RWPE2 (cell line): ENCODE measurements around the gene CNTN1.

ENCODE experiments used
- ATAC-seq: fragments of 200-7000 bp; cut with Tn5 transposase; 3 replicates; pipeline ENCODE4 v1.9.1; 2021; ENCODE audit warnings: low read depth
- DNase-seq: peaks from one replicate; pipeline ENCODE4 v3.0.0-alpha.2; 2020; ENCODE audit warnings: low spot score
- H3K27ac ChIP-seq: fragments of 450-650 bp; 2 replicates; pipeline ENCODE4 v1.5.1; 2017; ENCODE audit warnings: mild to moderate bottlenecking; ENCODE audit not compliant: poor library complexity, severe bottlenecking
- H3K27me3 ChIP-seq: fragments of 250-450 bp; sonication (Bioruptor Pico); 2 replicates; pipeline ENCODE4 v1.5.1; 2021; ENCODE audit warnings: mild to moderate bottlenecking, moderate library complexity; ENCODE audit not compliant: insufficient read depth, poor library complexity, severe bottlenecking
- H3K36me3 ChIP-seq: fragments of 250-450 bp; sonication (Bioruptor Pico); 2 replicates; pipeline ENCODE4 v1.5.1; 2020; ENCODE audit warnings: low read depth, mild to moderate bottlenecking, moderate library complexity
- H3K4me1 ChIP-seq: fragments of 250-450 bp; sonication (Bioruptor Pico); 2 replicates; pipeline ENCODE4 v1.5.1; 2021; ENCODE audit warnings: mild to moderate bottlenecking, moderate library complexity; ENCODE audit not compliant: insufficient read depth, poor library complexity, severe bottlenecking
- H3K4me3 ChIP-seq: fragments of 250-450 bp; sonication (Bioruptor Pico); 2 replicates; pipeline ENCODE4 v1.5.1; 2021; ENCODE audit warnings: mild to moderate bottlenecking, moderate library complexity; ENCODE audit not compliant: severe bottlenecking
- H3K9me3 ChIP-seq: fragments of 250-450 bp; sonication (Bioruptor Pico); 2 replicates; pipeline ENCODE4 v1.5.1; 2021; ENCODE audit warnings: mild to moderate bottlenecking, moderate library complexity; ENCODE audit not compliant: severe bottlenecking
- TF ChIP-seq, protein P1 (sequence below): fragments of 450-650 bp; IDR thresholded peaks from one replicate; pipeline ENCODE4 v1.5.1; 2017; ENCODE audit warnings: mild to moderate bottlenecking, moderate library complexity; ENCODE audit not compliant: poor library complexity, severe bottlenecking

The CNTN1 gene

DNA sequence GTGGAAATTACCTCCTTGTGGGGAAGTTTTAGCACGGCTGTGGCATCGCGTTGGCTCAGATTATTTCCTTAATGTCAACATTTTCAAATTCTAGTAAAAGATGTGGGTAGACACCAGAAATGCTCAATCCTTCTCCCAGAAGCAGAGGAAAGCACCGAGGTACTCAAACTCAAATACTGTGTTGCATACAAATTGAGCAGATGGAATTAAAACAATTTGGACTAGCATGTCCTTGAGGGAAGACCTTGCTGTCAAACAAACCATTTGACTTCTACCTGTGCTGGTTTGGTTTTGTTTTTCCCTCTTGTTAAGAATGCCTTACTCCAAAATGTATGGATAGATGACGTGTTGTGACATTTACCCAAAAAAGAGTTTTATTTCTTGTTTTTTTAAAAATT is 136.4 kb downstream of the CNTN1 start:
- ATAC-seq (no peak), DNase-seq (no peak)
- Histone ChIP-seq H3K4me1 (peaks cover 18% of the 10 kb centered on the region), H3K4me3 (no peak overlapping the region), H3K9me3 (no peaks in the 10 kb centered on the region), H3K36me3 (no peaks in the 10 kb centered on the region), H3K27me3 (no peaks in the 10 kb centered on the region), H3K27ac (no peak overlapping the region)
- TF ChIP-seq, protein P1, sequence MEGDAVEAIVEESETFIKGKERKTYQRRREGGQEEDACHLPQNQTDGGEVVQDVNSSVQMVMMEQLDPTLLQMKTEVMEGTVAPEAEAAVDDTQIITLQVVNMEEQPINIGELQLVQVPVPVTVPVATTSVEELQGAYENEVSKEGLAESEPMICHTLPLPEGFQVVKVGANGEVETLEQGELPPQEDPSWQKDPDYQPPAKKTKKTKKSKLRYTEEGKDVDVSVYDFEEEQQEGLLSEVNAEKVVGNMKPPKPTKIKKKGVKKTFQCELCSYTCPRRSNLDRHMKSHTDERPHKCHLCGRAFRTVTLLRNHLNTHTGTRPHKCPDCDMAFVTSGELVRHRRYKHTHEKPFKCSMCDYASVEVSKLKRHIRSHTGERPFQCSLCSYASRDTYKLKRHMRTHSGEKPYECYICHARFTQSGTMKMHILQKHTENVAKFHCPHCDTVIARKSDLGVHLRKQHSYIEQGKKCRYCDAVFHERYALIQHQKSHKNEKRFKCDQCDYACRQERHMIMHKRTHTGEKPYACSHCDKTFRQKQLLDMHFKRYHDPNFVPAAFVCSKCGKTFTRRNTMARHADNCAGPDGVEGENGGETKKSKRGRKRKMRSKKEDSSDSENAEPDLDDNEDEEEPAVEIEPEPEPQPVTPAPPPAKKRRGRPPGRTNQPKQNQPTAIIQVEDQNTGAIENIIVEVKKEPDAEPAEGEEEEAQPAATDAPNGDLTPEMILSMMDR: no peak

- no peak overlapping the region for H3K4me3 ChIP-seq
- H3K27ac ChIP-seq: peak overlapping the region; percentile 35
- DNase-seq (no peak), ATAC-seq (peak; percentile 91)
- H3K36me3 ChIP-seq: no peaks in the 10 kb centered on the region
- TF ChIP-seq, protein P1: no peak
- H3K27me3 ChIP-seq: no peaks in the 10 kb centered on the region
- peaks cover 18% of the 10 kb centered on the region for H3K4me1 ChIP-seq
- H3K9me3 ChIP-seq: no peaks in the 10 kb centered on the region
These were observed 137.5 kb downstream of the CNTN1 start for GRCh38 chr12:40829738-40830144.

GRCh38 chr12:40831916-40832315 is 139.7 kb downstream of the CNTN1 start:
- Histone ChIP-seq H3K4me3 (no peak overlapping the region), H3K9me3 (no peaks in the 10 kb centered on the region), H3K4me1 (peaks cover 18% of the 10 kb centered on the region), H3K27me3 (no peaks in the 10 kb centered on the region), H3K27ac (no peak overlapping the region), H3K36me3 (no peaks in the 10 kb centered on the region)
- DNase-seq: no peak
- 0 out of 3 replicates have a peak, but pooled peaks have one; percentile 31 for ATAC-seq
- TF ChIP-seq, protein P1: no peak

DNA sequence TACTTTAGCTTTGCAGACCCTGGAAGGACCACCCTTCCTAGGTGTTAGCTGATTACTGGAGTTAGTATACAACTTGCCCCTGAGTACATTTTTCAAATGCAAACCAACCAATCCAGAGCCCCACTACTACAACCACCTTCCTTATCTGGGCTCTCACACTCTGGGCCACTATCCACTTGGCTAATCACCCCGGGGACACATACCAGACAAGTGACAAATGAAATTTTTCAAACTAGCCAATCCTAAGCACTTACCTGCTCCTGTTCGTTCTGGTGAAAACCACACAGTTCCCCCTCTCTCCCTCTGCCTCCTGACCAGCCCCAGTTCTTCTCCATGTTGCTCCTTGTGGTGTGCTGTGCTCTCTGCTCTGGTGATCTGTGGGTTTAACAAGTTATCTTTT is 140.4 kb downstream of the CNTN1 start:
- no peaks in the 10 kb centered on the region for H3K27me3 ChIP-seq
- H3K9me3 ChIP-seq: no peaks in the 10 kb centered on the region
- H3K27ac ChIP-seq: no peak overlapping the region
- DNase-seq: no peak
- no peak overlapping the region for H3K4me3 ChIP-seq
- H3K4me1 ChIP-seq: peaks cover 18% of the 10 kb centered on the region
- no peaks in the 10 kb centered on the region for H3K36me3 ChIP-seq
- TF ChIP-seq, protein P1: no peak
- no peak for ATAC-seq

DNA sequence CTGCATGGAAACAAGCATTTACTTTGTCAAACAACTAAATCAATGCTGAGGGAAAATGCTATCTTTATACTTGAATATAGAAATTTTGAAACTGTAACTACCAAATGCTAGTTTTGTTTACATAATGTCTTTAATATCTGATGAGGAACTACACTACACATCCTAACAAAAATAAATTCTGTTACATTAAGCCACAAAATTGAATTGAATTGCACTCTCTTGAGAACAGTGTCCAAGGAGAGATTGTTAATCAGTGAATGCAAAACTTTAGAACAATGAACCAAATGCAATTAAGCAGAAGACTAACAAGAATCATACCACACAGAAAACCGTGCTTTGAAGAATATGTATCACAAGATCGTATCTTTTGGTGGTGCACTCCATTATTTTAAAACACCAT is 141.6 kb downstream of the CNTN1 start:
- Histone ChIP-seq H3K27ac (no peak overlapping the region), H3K27me3 (no peaks in the 10 kb centered on the region), H3K9me3 (no peaks in the 10 kb centered on the region), H3K36me3 (no peaks in the 10 kb centered on the region), H3K4me1 (peaks cover 18% of the 10 kb centered on the region), H3K4me3 (no peak overlapping the region)
- TF ChIP-seq, protein P1: no peak
- ATAC-seq (no peak), DNase-seq (no peak)
